Retinal pigment epithelial cell (primary cell): ENCODE data around the gene CRLF1.
"Not testable (repeated sequence)": the region's sequence is repeated elsewhere in the genome, so short reads cannot be mapped to it uniquely, and the experiment has no call there.

ENCODE experiments used
- DNase-seq: peaks from one replicate; pipeline ENCODE4 v3.0.0-alpha.2; 2010; ENCODE audit warnings: low read depth
- H3K4me3 ChIP-seq: 2 replicates; pipeline ENCODE4 v1.5.1; 2011; ENCODE audit warnings: mild to moderate bottlenecking, low read length, control low read depth, moderate library complexity
- CTCF ChIP-seq: conservative IDR thresholded peaks from 2 replicates; pipeline ENCODE4 v1.5.1; 2011; ENCODE audit warnings: low read depth, low read length, control low read depth, inconsistent platforms

Gene CRLF1

GRCh38 chr19:18595475-18595874 is 11.1 kb downstream of the CRLF1 start:
- no peak for TF ChIP-seq CTCF
- no peak overlapping the region for H3K4me3 ChIP-seq

GRCh38 chr19:18594824-18595373 is 11.7 kb downstream of the CRLF1 start:
- no peak for TF ChIP-seq CTCF

More at GRCh38 chr19:18595475-18595874, 11.1 kb downstream of the CRLF1 start:
- DNase-seq, result no peak

GRCh38 chr19:18594096-18594823 is 12.3 kb downstream of the CRLF1 start:
- peak; percentile 64 for TF ChIP-seq CTCF
- DNase-seq, result peak; percentile 34
- H3K4me3 ChIP-seq, result peak overlapping the region; percentile 27

More at GRCh38 chr19:18594824-18595373, 11.7 kb downstream of the CRLF1 start:
- no peak for DNase-seq
- H3K4me3 ChIP-seq, result peak overlapping the region; percentile 27

GRCh38 chr19:18593367-18594095 is 13.1 kb downstream of the CRLF1 start:
- DNase-seq, result no peak
- no peak for TF ChIP-seq CTCF
- no peak overlapping the region for H3K4me3 ChIP-seq

- not testable (repeated sequence) for DNase-seq, H3K4me3 ChIP-seq
Measured at GRCh38 chr19:18592732-18593131, 13.9 kb downstream of the CRLF1 start.

- H3K4me3 ChIP-seq, result no peak overlapping the region
- no peak for TF ChIP-seq CTCF
- DNase-seq, result no peak
Measured at GRCh38 chr19:18591735-18592385, 14.7 kb downstream of the CRLF1 start.
